ENCODE measurements around the gene NLGN1.

NLGN1 gene

DNA sequence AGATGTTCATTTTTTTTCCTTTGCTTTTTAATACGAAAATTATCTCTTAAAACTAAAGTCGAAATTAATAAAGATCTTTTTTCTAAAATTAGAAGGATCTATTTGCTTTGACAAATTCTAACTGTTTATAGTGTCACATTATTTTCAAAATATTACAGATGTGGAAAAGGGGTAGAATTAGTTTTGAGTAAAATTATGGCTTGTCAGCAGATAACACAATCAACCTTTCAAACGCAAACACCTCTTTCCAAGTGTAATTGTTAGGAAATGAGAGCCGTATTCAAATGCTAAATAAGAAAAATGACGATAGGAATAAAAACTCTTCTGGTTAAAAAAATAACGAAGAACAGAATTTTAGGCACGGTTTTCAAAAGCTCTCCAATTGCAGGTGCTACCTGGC, 704.7 kb downstream of the NLGN1 start:
- WGBS (ENCODE audit: insufficient coverage, insufficient read length) = no CpG with 5 or more reads among the region's 7 CpGs
- no peak for DNase-seq (ENCODE audit: low read depth, low spot score)
- no peaks in the 10 kb centered on the region for H3K36me3 ChIP-seq (ENCODE audit: control insufficient read depth, insufficient read depth, low read length)

DNA sequence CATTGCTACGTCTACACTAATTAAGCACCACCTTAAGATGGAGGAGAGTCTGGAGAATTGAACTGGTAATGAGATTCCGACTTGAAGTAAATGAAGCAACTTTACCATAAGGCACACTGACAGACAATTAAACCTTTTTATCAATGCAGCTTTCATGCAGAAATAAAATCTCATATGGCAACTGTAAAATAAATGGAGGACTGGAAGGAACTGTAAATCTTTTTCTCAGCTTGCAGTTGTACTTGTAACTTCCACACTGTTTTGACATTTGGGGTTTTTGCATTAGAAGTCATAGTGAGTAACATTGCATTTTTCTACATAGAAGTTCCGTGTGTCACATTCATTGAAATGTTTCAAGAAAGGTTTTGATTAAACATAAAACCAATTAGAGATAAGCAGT, 705.3 kb downstream of the NLGN1 start:
- no peak for DNase-seq (ENCODE audit: low read depth, low spot score)
- Histone ChIP-seq H3K4me1 (ENCODE audit: control insufficient read depth, insufficient read depth, low read length) (peaks cover 3% of the 10 kb centered on the region; the same call in 1 of the 2 replicates), H3K9me3 (ENCODE audit: control insufficient read depth, insufficient read depth, low read length) (no peaks in the 10 kb centered on the region), H3K27me3 (ENCODE audit: control insufficient read depth, insufficient read depth, low read length) (no peaks in the 10 kb centered on the region), H3K4me3 (ENCODE audit: low read length) (no peak overlapping the region), H3K27ac (ENCODE audit: low read length) (no peak overlapping the region), H3K36me3 (ENCODE audit: control insufficient read depth, insufficient read depth, low read length) (no peaks in the 10 kb centered on the region)
- WGBS (ENCODE audit: insufficient coverage, insufficient read length) = no CpG with 5 or more reads among the region's 3 CpGs

More for the DNA sequence above, 704.7 kb downstream of the NLGN1 start:
- Histone ChIP-seq H3K4me3 (ENCODE audit: low read length) (no peak overlapping the region), H3K27me3 (ENCODE audit: control insufficient read depth, insufficient read depth, low read length) (no peaks in the 10 kb centered on the region), H3K27ac (ENCODE audit: low read length) (no peak overlapping the region), H3K9me3 (ENCODE audit: control insufficient read depth, insufficient read depth, low read length) (no peaks in the 10 kb centered on the region), H3K4me1 (ENCODE audit: control insufficient read depth, insufficient read depth, low read length) (peaks cover 3% of the 10 kb centered on the region; the same call in 1 of the 2 replicates)

GRCh38 chr3:174110761-174111160, 713.2 kb downstream of the NLGN1 start:
- Histone ChIP-seq H3K36me3 (ENCODE audit: control insufficient read depth, insufficient read depth, low read length) (no peaks in the 10 kb centered on the region), H3K27me3 (ENCODE audit: control insufficient read depth, insufficient read depth, low read length) (no peaks in the 10 kb centered on the region), H3K4me3 (ENCODE audit: low read length) (no peak overlapping the region), H3K4me1 (ENCODE audit: control insufficient read depth, insufficient read depth, low read length) (no peaks in the 10 kb centered on the region), H3K9me3 (ENCODE audit: control insufficient read depth, insufficient read depth, low read length) (no peaks in the 10 kb centered on the region), H3K27ac (ENCODE audit: low read length) (no peak overlapping the region)
- WGBS (ENCODE audit: insufficient coverage, insufficient read length) = no CpG with 5 or more reads among the region's 3 CpGs
- no peak for DNase-seq (ENCODE audit: low read depth, low spot score)

DNA sequence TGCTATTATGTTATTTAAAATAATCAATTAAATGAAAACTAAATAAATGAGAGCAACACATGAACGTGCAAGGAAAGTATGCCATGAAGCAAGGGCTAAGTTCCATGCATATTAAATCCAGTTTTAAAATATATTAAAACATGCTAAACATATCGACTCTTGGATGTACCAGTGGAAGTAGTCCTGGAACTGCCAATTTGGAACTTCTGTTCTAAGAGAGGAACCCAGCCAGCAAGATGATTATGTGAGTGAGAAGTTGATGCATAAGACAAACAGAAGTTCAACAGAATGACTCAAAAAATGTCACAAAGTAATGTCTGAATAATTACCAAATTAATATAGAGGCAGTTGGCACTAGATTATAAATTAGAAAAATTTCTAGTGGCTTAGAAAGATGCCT, 714.2 kb downstream of the NLGN1 start:
- Histone ChIP-seq H3K36me3 (ENCODE audit: control insufficient read depth, insufficient read depth, low read length) (no peaks in the 10 kb centered on the region), H3K9me3 (ENCODE audit: control insufficient read depth, insufficient read depth, low read length) (no peaks in the 10 kb centered on the region), H3K27ac (ENCODE audit: low read length) (no peak overlapping the region), H3K4me1 (ENCODE audit: control insufficient read depth, insufficient read depth, low read length) (no peaks in the 10 kb centered on the region), H3K4me3 (ENCODE audit: low read length) (no peak overlapping the region), H3K27me3 (ENCODE audit: control insufficient read depth, insufficient read depth, low read length) (no peaks in the 10 kb centered on the region)
- no CpG with 5 or more reads among the region's 2 CpGs for WGBS (ENCODE audit: insufficient coverage, insufficient read length)
- no peak for DNase-seq (ENCODE audit: low read depth, low spot score)

DNA sequence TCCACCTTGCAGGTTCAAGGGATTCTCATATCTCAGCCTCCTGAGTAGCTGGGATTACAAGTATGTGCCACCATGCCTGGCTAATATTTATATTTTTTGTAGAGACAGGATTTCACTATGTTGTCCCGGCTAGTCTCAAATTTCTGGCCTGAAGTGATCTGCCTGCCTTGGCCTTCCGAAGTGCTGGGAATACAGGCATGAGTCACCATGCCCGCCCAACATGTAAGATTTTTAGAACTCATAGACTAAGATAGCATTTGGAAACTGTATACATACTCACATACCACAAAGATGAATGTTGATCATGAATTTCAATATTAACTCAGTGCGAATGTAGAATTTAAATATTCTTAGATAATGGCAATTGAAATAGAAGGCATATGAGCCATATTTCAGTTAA, 718.9 kb downstream of the NLGN1 start:
- H3K9me3 ChIP-seq (ENCODE audit: control insufficient read depth, insufficient read depth, low read length) = no peaks in the 10 kb centered on the region
- DNase-seq (ENCODE audit: low read depth, low spot score) = no peak
- H3K36me3 ChIP-seq (ENCODE audit: control insufficient read depth, insufficient read depth, low read length) = no peaks in the 10 kb centered on the region
- no CpG with 5 or more reads among the region's 4 CpGs for WGBS (ENCODE audit: insufficient coverage, insufficient read length)
- no peak overlapping the region for H3K27ac ChIP-seq (ENCODE audit: low read length)
- H3K4me1 ChIP-seq (ENCODE audit: control insufficient read depth, insufficient read depth, low read length) = peaks cover 1% of the 10 kb centered on the region; the same call in 1 of the 2 replicates
- H3K27me3 ChIP-seq (ENCODE audit: control insufficient read depth, insufficient read depth, low read length) = no peaks in the 10 kb centered on the region
- H3K4me3 ChIP-seq (ENCODE audit: low read length) = no peak overlapping the region

DNA sequence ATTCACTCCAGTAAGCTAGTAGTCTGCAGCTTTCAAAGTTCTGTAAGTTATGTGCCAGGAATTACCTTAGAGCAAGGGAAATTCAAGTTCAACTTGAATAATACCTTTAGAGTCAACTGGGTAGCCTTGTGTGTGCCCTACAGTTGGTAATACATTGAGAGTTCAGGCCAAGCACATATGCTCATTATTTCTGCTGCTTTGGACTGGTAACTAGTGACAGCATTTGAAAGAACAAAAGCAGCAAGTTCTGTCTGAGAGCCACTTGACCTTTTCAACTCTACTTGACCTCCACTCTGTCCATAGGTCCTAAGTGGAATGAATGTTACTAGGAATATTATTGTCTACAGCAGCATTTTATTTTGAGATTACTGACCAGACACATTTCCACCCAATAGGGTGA, 723.5 kb downstream of the NLGN1 start:
- Histone ChIP-seq H3K27me3 (ENCODE audit: control insufficient read depth, insufficient read depth, low read length) (no peaks in the 10 kb centered on the region), H3K27ac (ENCODE audit: low read length) (no peak overlapping the region), H3K36me3 (ENCODE audit: control insufficient read depth, insufficient read depth, low read length) (no peaks in the 10 kb centered on the region), H3K9me3 (ENCODE audit: control insufficient read depth, insufficient read depth, low read length) (no peaks in the 10 kb centered on the region), H3K4me3 (ENCODE audit: low read length) (no peak overlapping the region), H3K4me1 (ENCODE audit: control insufficient read depth, insufficient read depth, low read length) (peaks cover 1% of the 10 kb centered on the region; the same call in 1 of the 2 replicates)
- no peak for DNase-seq (ENCODE audit: low read depth, low spot score)

- WGBS (ENCODE audit: insufficient coverage, insufficient read length) = no CpG with 5 or more reads among the region's 2 CpGs
- H3K27me3 ChIP-seq (ENCODE audit: control insufficient read depth, insufficient read depth, low read length) = no peaks in the 10 kb centered on the region
Measured at GRCh38 chr3:174122411-174122810, 724.9 kb downstream of the NLGN1 start.

DNA sequence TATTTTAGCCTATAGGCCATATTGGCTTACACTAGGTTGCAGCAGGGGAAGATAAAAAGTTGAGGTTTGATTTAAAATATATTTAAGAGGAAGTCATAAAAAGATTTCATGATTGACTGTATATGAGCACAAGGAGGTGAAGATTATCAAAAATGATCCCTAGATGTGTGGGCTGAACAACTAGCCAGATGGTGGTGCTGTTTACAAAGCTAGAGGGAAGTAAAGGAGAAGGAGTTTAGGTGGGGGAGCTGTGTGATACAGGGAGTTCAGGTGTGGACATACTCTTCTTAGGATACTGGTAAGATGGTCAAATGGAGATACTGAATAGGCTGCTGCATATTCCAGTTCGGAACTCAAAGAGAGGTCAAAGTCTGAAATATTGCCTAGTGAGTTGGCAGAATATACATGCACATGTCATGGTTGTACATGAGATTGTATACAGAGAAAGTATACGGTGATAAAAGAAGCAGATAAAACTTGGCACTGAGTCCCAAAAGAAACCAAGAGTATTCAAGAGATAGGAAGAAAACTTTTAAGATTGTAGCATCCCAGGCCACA, 727.8 kb downstream of the NLGN1 start:
- WGBS (ENCODE audit: insufficient coverage, insufficient read length) = no CpG with 5 or more reads among the region's 2 CpGs
- Histone ChIP-seq H3K4me3 (ENCODE audit: low read length) (no peak overlapping the region), H3K9me3 (ENCODE audit: control insufficient read depth, insufficient read depth, low read length) (no peaks in the 10 kb centered on the region), H3K4me1 (ENCODE audit: control insufficient read depth, insufficient read depth, low read length) (peaks cover 1% of the 10 kb centered on the region; the same call in 1 of the 2 replicates), H3K27ac (ENCODE audit: low read length) (no peak overlapping the region), H3K36me3 (ENCODE audit: control insufficient read depth, insufficient read depth, low read length) (no peaks in the 10 kb centered on the region), H3K27me3 (ENCODE audit: control insufficient read depth, insufficient read depth, low read length) (no peaks in the 10 kb centered on the region)
- DNase-seq (ENCODE audit: low read depth, low spot score) = peak; percentile 50

More at GRCh38 chr3:174122411-174122810, 724.9 kb downstream of the NLGN1 start:
- no peaks in the 10 kb centered on the region for H3K9me3 ChIP-seq (ENCODE audit: control insufficient read depth, insufficient read depth, low read length)
- H3K36me3 ChIP-seq (ENCODE audit: control insufficient read depth, insufficient read depth, low read length) = no peaks in the 10 kb centered on the region
- no peak overlapping the region for H3K27ac ChIP-seq (ENCODE audit: low read length)
- no peak overlapping the region for H3K4me3 ChIP-seq (ENCODE audit: low read length)
- peaks cover 1% of the 10 kb centered on the region; the same call in 1 of the 2 replicates for H3K4me1 ChIP-seq (ENCODE audit: control insufficient read depth, insufficient read depth, low read length)
- no peak for DNase-seq (ENCODE audit: low read depth, low spot score)

- WGBS (ENCODE audit: insufficient coverage, insufficient read length) = no CpG with 5 or more reads among the region's 4 CpGs
- no peak for DNase-seq (ENCODE audit: low read depth, low spot score)
- Histone ChIP-seq H3K4me3 (ENCODE audit: low read length) (no peak overlapping the region), H3K36me3 (ENCODE audit: control insufficient read depth, insufficient read depth, low read length) (no peaks in the 10 kb centered on the region), H3K27me3 (ENCODE audit: control insufficient read depth, insufficient read depth, low read length) (no peaks in the 10 kb centered on the region), H3K9me3 (ENCODE audit: control insufficient read depth, insufficient read depth, low read length) (no peaks in the 10 kb centered on the region), H3K27ac (ENCODE audit: low read length) (no peak overlapping the region), H3K4me1 (ENCODE audit: control insufficient read depth, insufficient read depth, low read length) (no peaks in the 10 kb centered on the region; the same call in 1 of the 2 replicates)
Measured at GRCh38 chr3:174126990-174127758, 729.6 kb downstream of the NLGN1 start.

- no peak for DNase-seq (ENCODE audit: low read depth, low spot score)
- H3K9me3 ChIP-seq (ENCODE audit: control insufficient read depth, insufficient read depth, low read length) = no peaks in the 10 kb centered on the region
- H3K27me3 ChIP-seq (ENCODE audit: control insufficient read depth, insufficient read depth, low read length) = no peaks in the 10 kb centered on the region
- H3K27ac ChIP-seq (ENCODE audit: low read length) = no peak overlapping the region
- no peak overlapping the region for H3K4me3 ChIP-seq (ENCODE audit: low read length)
- no peaks in the 10 kb centered on the region for H3K36me3 ChIP-seq (ENCODE audit: control insufficient read depth, insufficient read depth, low read length)
- no peaks in the 10 kb centered on the region for H3K4me1 ChIP-seq (ENCODE audit: control insufficient read depth, insufficient read depth, low read length)
- no CpG with 5 or more reads among the region's 1 CpG for WGBS (ENCODE audit: insufficient coverage, insufficient read length)
Measured at GRCh38 chr3:174132006-174132405, 734.5 kb downstream of the NLGN1 start.
